GM21447 (cell line): Measurements from ENCODE around the gene YES1.
"Not testable (repeated sequence)": the region's sequence is repeated elsewhere in the genome, so short reads cannot be mapped to it uniquely, and the experiment has no call there.

Source experiments
- ATAC-seq: cut with Tn5 transposase; IDR thresholded peaks from one replicate; pipeline ENCODE4 v1.9.1; 2021; ENCODE audit not compliant: unreplicated experiment

YES1 gene

GRCh38 chr18:686339-687111, 125.5 kb downstream of the YES1 start:
- no peak for ATAC-seq

DNA sequence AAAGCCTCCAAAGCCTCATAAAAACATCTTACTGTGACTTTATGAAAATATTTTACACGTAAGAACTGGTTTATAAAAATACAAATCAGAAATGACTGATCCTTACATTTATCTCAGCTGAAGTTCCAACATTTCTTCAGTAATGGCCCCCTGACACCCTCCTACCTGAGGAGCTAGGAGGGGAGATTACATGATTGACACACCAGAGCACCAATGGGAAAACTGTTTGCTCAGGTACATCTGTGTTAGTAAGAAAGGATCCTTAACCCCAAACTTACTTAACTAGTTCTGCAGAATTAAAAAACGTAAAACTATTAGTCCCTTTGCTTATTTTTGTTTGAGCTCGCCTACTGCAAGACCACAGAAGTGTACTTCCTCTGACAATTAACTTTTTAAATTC, 126.6 kb downstream of the YES1 start:
- no peak for ATAC-seq

GRCh38 chr18:683531-683930, 128.5 kb downstream of the YES1 start:
- ATAC-seq = no peak

DNA sequence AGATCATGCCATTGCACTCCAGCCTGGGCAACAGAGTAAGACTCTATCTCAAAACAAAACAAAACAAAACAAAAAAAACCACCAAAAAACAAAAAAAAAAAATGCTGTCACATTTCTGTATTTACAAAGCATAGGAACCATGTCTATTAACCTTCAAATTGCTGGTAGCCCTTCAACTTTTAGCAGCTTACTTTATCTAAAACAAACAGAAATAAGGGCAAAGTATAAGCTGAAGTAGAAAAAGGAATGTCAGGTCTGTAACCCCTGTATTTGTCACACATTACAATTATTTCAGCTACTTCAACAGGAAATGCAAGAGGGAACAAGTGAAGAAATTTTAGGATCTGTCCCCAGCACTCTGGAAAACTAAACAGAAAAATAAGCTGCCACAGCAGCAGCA, 129.2 kb downstream of the YES1 start:
- ATAC-seq = no peak

- ATAC-seq = not testable (repeated sequence)
These were observed 129.6 kb downstream of the YES1 start for GRCh38 chr18:682416-682815.

DNA sequence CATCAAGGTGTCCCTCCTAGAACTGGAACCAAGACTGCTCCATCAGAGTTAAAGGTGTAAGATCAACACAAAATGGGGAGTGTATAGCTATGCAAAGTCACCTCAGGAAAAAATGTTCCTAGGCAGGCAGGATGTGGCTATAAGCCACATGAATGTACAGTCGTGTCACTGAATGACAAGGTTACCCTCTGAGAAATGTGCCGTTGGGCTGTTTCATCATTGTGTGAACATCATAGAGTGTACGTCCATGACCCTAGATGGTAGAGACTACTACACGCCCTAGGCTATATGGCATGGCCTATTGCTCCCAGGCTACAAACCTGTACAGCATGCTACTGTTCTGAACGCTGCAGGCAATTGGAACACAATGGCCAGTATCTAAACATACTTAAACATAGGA, 130.1 kb downstream of the YES1 start:
- no peak for ATAC-seq

DNA sequence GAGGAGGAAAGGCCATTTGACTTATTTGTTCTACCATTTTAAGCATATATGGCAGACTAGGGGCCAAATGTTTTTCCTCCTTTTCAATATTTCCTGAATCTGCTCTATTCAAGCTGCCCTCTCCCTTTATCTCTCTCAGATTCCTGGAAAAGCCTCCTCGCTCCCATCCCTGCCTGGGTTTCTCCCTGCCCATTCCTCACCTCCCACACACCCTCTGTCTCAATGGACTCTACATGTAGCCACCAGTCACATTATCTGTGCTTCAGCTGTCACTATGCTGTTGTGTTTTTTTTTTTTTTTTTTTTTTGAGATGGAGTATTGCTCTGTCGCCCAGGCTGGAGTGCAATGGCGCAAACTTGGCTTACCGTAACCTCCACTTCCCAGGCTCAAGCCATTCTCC, 131.7 kb downstream of the YES1 start:
- no peak for ATAC-seq

DNA sequence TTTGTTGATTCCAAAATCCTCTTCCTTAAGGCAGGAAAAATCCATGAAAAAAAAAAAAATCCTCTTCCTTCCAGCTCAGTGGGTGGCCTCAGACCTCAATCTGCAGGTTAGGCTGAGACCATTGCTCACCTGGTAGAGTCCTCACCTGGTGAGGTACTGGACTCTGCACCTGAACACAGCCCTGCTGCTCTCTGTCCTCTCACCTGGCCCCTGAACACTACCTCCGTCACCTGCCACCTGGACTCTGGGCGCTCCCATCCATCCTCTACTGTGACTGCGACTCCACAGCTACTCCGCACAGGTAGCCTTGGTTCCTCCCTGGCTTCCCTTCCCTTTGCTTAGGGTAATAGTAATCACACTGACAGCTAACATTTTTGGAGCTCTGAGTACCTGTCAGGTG, 132.5 kb downstream of the YES1 start:
- ATAC-seq = no peak

DNA sequence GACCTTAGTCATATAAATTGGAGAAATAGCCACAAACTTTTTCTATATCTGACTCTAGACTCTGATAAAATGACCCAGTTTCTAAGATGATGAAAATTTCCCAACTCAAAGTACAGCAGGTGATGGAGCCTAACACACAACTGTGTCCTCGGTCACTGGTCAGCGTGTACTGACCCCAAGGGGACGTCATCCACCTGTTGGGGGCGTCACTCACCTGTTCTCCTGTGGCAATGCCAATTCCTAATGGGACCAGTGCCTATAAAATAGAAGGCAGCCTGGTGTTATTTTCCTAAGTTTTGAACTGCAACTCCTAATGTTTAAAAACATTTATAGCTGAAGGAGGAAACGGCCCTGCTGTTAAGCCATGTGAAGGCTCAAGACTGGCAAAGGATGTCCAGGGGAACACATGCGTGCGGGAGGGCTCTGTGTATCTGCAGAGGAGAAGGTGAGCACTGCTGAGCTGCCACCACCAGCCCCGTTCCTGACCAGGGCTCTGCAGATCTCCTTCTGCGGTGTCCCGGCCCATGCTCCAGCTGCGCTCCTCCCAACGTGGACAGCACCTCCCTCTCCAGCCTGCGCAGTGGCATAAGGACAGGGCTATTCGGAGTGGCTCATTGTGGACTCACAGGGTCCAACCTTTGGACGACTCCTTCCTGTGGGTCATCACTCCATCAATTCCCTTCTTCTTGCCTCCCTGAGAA, 133.4 kb downstream of the YES1 start:
- no peak for ATAC-seq

DNA sequence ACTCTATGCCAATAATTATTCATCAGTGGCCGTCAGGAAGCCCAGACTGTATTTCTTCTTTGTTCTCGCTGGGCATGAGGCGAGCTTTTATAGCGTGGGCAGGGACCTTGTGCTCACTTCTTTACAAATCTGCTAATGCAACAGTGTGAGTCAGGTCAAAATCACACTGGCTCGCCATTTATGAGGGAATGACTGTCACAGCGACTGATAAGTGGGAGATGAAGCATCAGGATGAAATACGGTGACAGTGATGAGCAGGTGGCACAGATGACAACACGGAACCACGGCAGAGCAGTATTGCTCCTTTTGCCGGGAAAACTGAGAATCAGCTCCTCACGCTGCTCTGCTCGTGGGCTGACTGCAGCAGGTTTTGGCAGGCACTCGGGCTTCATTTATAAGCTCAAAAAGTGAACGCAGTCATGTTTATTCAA, 134.1 kb downstream of the YES1 start:
- no peak for ATAC-seq

- ATAC-seq = peak; percentile 60
These were observed 134.9 kb downstream of the YES1 start for GRCh38 chr18:677145-677544.

DNA sequence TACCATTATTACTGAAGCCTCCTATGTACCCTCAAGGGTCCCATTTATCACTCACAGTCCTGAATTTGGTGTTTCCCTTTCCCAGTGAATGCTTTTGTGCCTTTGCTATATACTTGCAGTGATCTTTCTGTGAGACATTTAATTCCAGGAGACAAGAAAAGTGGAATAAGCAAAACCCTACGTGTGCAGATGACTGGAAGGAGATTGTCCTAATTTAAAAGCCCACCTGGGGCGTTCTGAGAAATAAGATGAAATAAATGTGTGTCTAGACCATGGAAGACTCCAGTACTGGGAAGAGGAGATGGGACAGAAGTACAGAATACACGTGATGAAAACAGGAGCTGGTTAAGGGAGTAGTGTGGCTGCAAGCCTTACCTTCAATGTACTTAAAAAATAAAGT, 135.3 kb downstream of the YES1 start:
- no peak for ATAC-seq

- ATAC-seq = no peak
These were observed 136.0 kb downstream of the YES1 start for GRCh38 chr18:676069-676468.

DNA sequence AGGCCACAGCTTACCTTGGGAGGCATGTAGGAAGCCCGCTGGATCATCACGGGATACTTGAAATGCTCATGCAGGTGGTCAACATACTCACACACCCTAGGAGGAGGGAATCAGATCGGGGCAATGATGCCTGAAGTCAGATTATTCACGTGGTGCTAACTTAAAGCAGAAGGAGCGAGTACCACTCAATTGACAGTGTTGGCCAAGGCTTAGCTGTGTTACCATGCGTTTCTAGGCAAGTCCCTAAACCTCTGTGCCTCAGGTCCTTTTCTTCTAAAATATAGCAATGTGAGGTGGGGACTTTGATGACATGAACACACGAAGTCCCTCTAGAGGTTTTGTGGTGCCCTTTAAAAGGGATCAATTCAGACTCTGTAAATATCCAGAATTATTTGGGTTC, 136.7 kb downstream of the YES1 start:
- no peak for ATAC-seq

- ATAC-seq = no peak
These were observed 138.3 kb downstream of the YES1 start for GRCh38 chr18:673769-674168.

DNA sequence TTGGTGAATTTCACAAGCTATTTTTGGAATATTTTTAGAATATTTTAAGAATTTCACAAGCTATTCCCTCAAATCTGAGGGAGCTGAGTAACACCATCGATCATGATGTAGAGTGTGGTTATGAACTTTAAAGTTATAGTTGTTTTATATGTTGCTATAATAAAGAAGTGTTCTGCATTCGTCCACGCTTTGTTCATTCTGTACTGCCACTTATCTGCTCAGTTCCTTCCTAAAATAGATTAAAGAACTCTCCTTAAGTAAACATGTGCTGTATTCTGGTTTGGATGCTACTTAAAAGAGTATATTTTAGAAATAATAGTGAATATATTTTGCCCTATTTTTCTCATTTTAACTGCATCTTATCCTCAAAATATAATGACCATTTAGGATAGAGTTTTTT, 138.7 kb downstream of the YES1 start:
- no peak for ATAC-seq
